HepG2 (cell line): ENCODE measurements around the gene VKORC1. TPM values are rescaled to one million over a fixed set of nuclear protein-coding genes. Genes with fewer than 3 reads are reported as not detected.

Experiments used
- ATAC-seq: fragments of 200-7000 bp; cut with Tn5 transposase; 3 replicates; pipeline ENCODE4 v1.9.1; 2020; ENCODE audit warnings: mild to moderate bottlenecking, moderate library complexity
- BruUV-seq: library from RNA; stranded (reverse); fragments of 400-500 nt; replicated peaks from 2 replicates; lab custom pipeline; 2021; lab: Mats Ljungman, UMichigan
- CTCF ChIA-PET: fragments of 300-600 bp; formaldehyde crosslinking; extraction: SDS; loops from one replicate; lab custom pipeline; 2021; ENCODE audit warnings: low total read pairs, inconsistent platforms, low intra/inter-chr PET ratio; lab: Yijun Ruan, JAX
- POLR2A ChIA-PET: fragments of 350-600 bp; sonication (Branson Sonifier 250); formaldehyde crosslinking; loops from one replicate; lab custom pipeline; 2020; ENCODE audit warnings: antibody characterized with exemption, inconsistent platforms; lab: Yijun Ruan, JAX
- DNase-seq: peaks from one replicate; pipeline ENCODE4 v3.0.0-alpha.2; 2015; ENCODE audit warnings: low spot score
- FAIRE-seq: peaks from 3 replicates; lab custom pipeline; 2011; peaks lifted over from hg19 to GRCh38; lab: Jason Lieb, UNC
- H2AFZ ChIP-seq: one replicate; pipeline ENCODE4 v1.6.1; 2011; ENCODE audit warnings: low read length, inconsistent platforms
- H3K27ac ChIP-seq: fragments of 300-600 bp; 3 replicates; pipeline ENCODE4 v1.8.0; 2011; ENCODE audit warnings: mixed run types, mild to moderate bottlenecking, mixed read lengths, low read length, inconsistent platforms; ENCODE audit not compliant: insufficient read depth; ENCODE audit errors: extremely low read length
- H3K27me3 ChIP-seq, 2 experiments: fragments of 200-600 bp in 1 of 2; 2 replicates in 1 of 2; 3 replicates in 1 of 2; pipeline versions ENCODE4 v1.6.0 to v1.8.0; 2011; ENCODE audit warnings: low read length in 2 of 2, mild to moderate bottlenecking in 2 of 2, moderate library complexity in 2 of 2, inconsistent platforms in 1 of 2; ENCODE audit not compliant: insufficient read depth in 2 of 2, control insufficient read depth in 1 of 2
- H3K36me3 ChIP-seq, 2 experiments: fragments of 200-600 bp in 1 of 2; replicated peaks in 1 of 2; 2 replicates in 1 of 2; 3 replicates in 1 of 2; pipeline versions ENCODE4 v1.5.1 to v1.8.0; 2011; ENCODE audit warnings: low read length in 2 of 2, inconsistent platforms in 1 of 2; ENCODE audit not compliant: insufficient read depth in 2 of 2, control insufficient read depth in 1 of 2
- H3K4me1 ChIP-seq: 2 replicates; pipeline ENCODE4 v1.5.1; 2012; ENCODE audit warnings: low read length, inconsistent platforms; ENCODE audit not compliant: insufficient read depth
- H3K4me2 ChIP-seq: 2 replicates; pipeline ENCODE4 v1.6.0; 2011; ENCODE audit warnings: low read depth, low read length, inconsistent platforms
- H3K4me3 ChIP-seq, 3 experiments: fragments of 200-600 bp in 1 of 3; sonication (generic), shearing (Covaris generic) in 1 of 3; replicated peaks in 1 of 3; 2 replicates each; pipeline ENCODE4 v1.5.1; 2011 to 2016; ENCODE audit warnings: low read length in 3 of 3, inconsistent platforms in 2 of 3, low read depth in 2 of 3, mild to moderate bottlenecking in 2 of 3, control low read depth in 1 of 3, mixed read lengths in 1 of 3; ENCODE audit not compliant: insufficient read depth in 1 of 3
- H3K79me2 ChIP-seq: one replicate; pipeline ENCODE4 v1.6.1; 2011; ENCODE audit warnings: low read length, inconsistent platforms; ENCODE audit not compliant: insufficient read depth
- H3K9ac ChIP-seq: 2 replicates; pipeline ENCODE4 v1.6.0; 2011; ENCODE audit warnings: mild to moderate bottlenecking, low read depth, low read length, inconsistent platforms; ENCODE audit not compliant: insufficient read depth
- H3K9me3 ChIP-seq: 2 replicates; pipeline ENCODE4 v1.5.1; 2012; ENCODE audit warnings: mild to moderate bottlenecking, low read length
- H4K20me1 ChIP-seq: 2 replicates; pipeline ENCODE4 v1.6.0; 2011; ENCODE audit warnings: inconsistent platforms, mild to moderate bottlenecking, low read length, moderate library complexity; ENCODE audit not compliant: insufficient read depth
- CSRNP1 ChIP-seq: sonication (generic); formaldehyde crosslinking; IDR thresholded peaks from 2 replicates; pipeline ENCODE4 v1.8.1; 2023; ENCODE audit warnings: mild to moderate bottlenecking, missing genetic modification reagents
- ERF ChIP-seq: IDR thresholded peaks from 2 replicates; pipeline ENCODE4 v1.6.1; 2018; ENCODE audit warnings: missing biosample characterization, missing genetic modification reagents
- NCOA5 ChIP-seq: sonication (generic); formaldehyde crosslinking; IDR thresholded peaks from 2 replicates; pipeline ENCODE4 v1.4.0; 2020; ENCODE audit warnings: missing genetic modification reagents
- NFE2L2 ChIP-seq: fragments of 150-350 bp; IDR thresholded peaks from 2 replicates; pipeline ENCODE4 v1.6.1; 2014; ENCODE audit warnings: low read length
- NFRKB ChIP-seq: fragments of 450-650 bp; IDR thresholded peaks from 2 replicates; pipeline ENCODE4 v1.6.1; 2017
- RFXANK ChIP-seq: IDR thresholded peaks from 2 replicates; pipeline ENCODE4 v1.6.1; 2016
- SAP130 ChIP-seq: IDR thresholded peaks from 2 replicates; pipeline ENCODE4 v1.6.1; 2016; ENCODE audit warnings: low read depth
- TARDBP ChIP-seq: sonication (generic); formaldehyde crosslinking; IDR thresholded peaks from 2 replicates; pipeline ENCODE4 v1.8.0; 2022; ENCODE audit warnings: mild to moderate bottlenecking, missing genetic modification reagents
- TFAP4 ChIP-seq: sonication (generic); IDR thresholded peaks from 2 replicates; pipeline ENCODE4 v1.6.1; 2016; ENCODE audit warnings: low read depth, borderline replicate concordance
- TSC22D2 ChIP-seq: sonication (generic); formaldehyde crosslinking; IDR thresholded peaks from 2 replicates; pipeline ENCODE4 v1.5.1; 2020; ENCODE audit warnings: missing genetic modification reagents, mild to moderate bottlenecking, borderline replicate concordance
- ZFP36 ChIP-seq: fragments of 150-350 bp; IDR thresholded peaks from 2 replicates; pipeline ENCODE4 v1.6.1; 2018; ENCODE audit warnings: borderline replicate concordance, low read length, low read depth; ENCODE audit not compliant: partially characterized antibody
- ZFX ChIP-seq: sonication (generic); formaldehyde crosslinking; IDR thresholded peaks from 2 replicates; pipeline ENCODE4 v1.4.0; 2020; ENCODE audit warnings: mild to moderate bottlenecking, low read depth, missing genetic modification reagents, moderate library complexity
- ZNF180 ChIP-seq: sonication (generic); formaldehyde crosslinking; IDR thresholded peaks from 2 replicates; pipeline ENCODE4 v1.4.0; 2020; ENCODE audit warnings: low read depth, missing genetic modification reagents, borderline replicate concordance
- ZNF234 ChIP-seq: sonication (generic); formaldehyde crosslinking; conservative IDR thresholded peaks from 2 replicates; pipeline ENCODE4 v1.5.1; 2020; ENCODE audit warnings: mild to moderate bottlenecking, missing genetic modification reagents
- ZNF3 ChIP-seq: IDR thresholded peaks from 2 replicates; pipeline ENCODE4 v1.7.0; 2017; ENCODE audit warnings: inconsistent platforms
- ZNF674 ChIP-seq: sonication (generic); formaldehyde crosslinking; IDR thresholded peaks from 2 replicates; pipeline ENCODE4 v1.5.0; 2020; ENCODE audit warnings: low read depth, mild to moderate bottlenecking, missing genetic modification reagents
- ZNF776 ChIP-seq: sonication (generic); formaldehyde crosslinking; IDR thresholded peaks from 2 replicates; pipeline ENCODE4 v1.4.0; 2020; ENCODE audit warnings: mild to moderate bottlenecking, missing genetic modification reagents
- ZNF790 ChIP-seq: sonication (generic); formaldehyde crosslinking; IDR thresholded peaks from 2 replicates; pipeline ENCODE4 v1.8.0; 2022; ENCODE audit warnings: missing genetic modification reagents, mild to moderate bottlenecking, borderline replicate concordance
- WGBS: methylation state at CpG from one replicate; pipeline ENCODE4 v1.1.6; 2017; ENCODE audit warnings: low lambda C conversion rate; 5-methylcytosine and 5-hydroxymethylcytosine counted together
- in situ Hi-C: cut with HindIII; loops from 2 replicates; pipeline ENCODE4 v1.10.0; 2017; ENCODE audit warnings: low pct_unique_long_range_greater_than_20kb; ENCODE audit not compliant: extremely low pct_ligation_motif_present
- intact Hi-C: fragments of 100-400 bp; cut with micrococcal nuclease; formaldehyde crosslinking; loops from one replicate; pipeline ENCODE4 v1.10.0; 2022; ENCODE audit not compliant: unreplicated experiment
- polyA plus RNA-seq, 8 experiments: library from polyadenylated mRNA; depleted of rRNA in 3 of 8; stranded (reverse) in 7 of 8; unstranded in 1 of 8; fragments of >200 nt; fragmentation: Illumina TruSeq in 4 of 8; extraction: Trizol in 4 of 8; gene quantifications; 2 replicates each; pipeline versions ENCODE4 v1.2.1 to v1.2.3, GENCODE V29; 2011 to 2016; ENCODE audit warnings: low read depth in 4 of 8, missing spikeins in 1 of 8, mixed read lengths in 1 of 8; ENCODE audit not compliant: insufficient read depth in 1 of 8
- total RNA-seq, 5 experiments: library from RNA; depleted of rRNA; stranded (reverse); fragments of >200 nt; fragmentation: Illumina TruSeq; extraction: Trizol; gene quantifications; 2 replicates each; pipeline ENCODE4 v1.2.3, GENCODE V29; 2016; ENCODE audit warnings: low read depth in 1 of 5
- TF ChIP-seq, protein P1 (sequence below): sonication (generic); formaldehyde crosslinking; conservative IDR thresholded peaks from 2 replicates; pipeline ENCODE4 v1.8.0; 2022; ENCODE audit warnings: missing genetic modification reagents
- TF ChIP-seq, protein P2 (sequence below): sonication (generic); formaldehyde crosslinking; IDR thresholded peaks from 2 replicates; pipeline ENCODE4 v1.5.0; 2020; ENCODE audit warnings: mild to moderate bottlenecking, missing genetic modification reagents

Gene VKORC1
- total and polyA plus RNA-seq, 2 of the 13 experiments (the other 11 are each of a cell fraction or from before 2014, with no cell fraction given) = 141 to 615 TPM

DNA sequence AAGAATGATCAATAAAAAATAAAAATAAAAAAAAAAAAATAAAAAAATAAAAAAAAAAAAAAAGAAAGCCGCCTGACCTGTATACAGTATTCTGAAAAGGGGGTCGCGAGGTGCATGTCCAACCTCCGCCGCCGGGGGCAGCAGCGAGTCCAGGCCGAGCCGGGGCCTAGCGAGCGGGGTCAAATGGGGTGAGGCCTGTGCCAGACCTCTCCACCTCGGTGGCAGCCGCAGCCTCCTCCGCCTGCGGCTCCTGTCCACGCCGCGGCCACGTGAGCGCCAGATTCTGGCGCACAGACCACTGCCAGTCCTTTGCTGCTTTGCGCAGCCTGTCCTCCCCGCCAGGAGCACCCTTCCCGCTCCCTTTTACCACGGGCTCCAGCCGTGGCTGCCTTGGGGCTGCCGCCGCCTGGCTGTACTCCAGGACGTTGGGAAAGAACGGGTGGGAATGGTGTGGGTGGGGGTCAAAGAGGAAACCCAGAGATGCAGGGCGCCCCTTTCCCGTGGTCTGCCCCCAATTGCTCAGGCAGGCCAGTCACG lies 11.1 kb upstream of the VKORC1 start:
- Histone ChIP-seq H3K4me1 (peaks cover 48% of the 10 kb centered on the region), H3K36me3 (peaks cover 10 to 13% of the 10 kb centered on the region in 2 experiments), H3K9me3 (no peaks in the 10 kb centered on the region), H3K4me3 (peak overlapping the region; percentile 36 to 60 (median 58); a peak in 5 of 6 replicates), H3K27ac (peak overlapping the region; percentile 81), H3K27me3 (no peaks in the 10 kb centered on the region), H3K9ac (peak overlapping the region; percentile 60), H4K20me1 (no peaks in the 10 kb centered on the region), H3K4me2 (peak overlapping the region; percentile 78), H2AFZ (no peak overlapping the region), H3K79me2 (peaks cover 12% of the 10 kb centered on the region)
- FAIRE-seq = peak; percentile 21
- intact Hi-C loops = loop anchor here (2.0 to 5.0 kb wide), 2 partner anchors 37 to 52 kb away; no protein-coding TSS in a partner anchor
- ChIA-PET CTCF (interaction anchor here (1.4 kb wide), 1 partner anchor 37 kb away, joined by 9 read pairs; no protein-coding TSS in a partner anchor), POLR2A (no interaction called here)
- DNase-seq = peak; percentile 79
- peak; percentile 80 for ATAC-seq
- BruUV-seq = no TSS peak
- 2% methylated on average over 22 of the region's 33 CpGs for WGBS
- in situ Hi-C loops = no loop called here
- TF ChIP-seq NFE2L2 (no peak), TFAP4 (peak; percentile 54; the same call in 1 of the 2 replicates), ZFX (CRISPR knock-in tag) (peak; percentile 96), NFRKB (no peak), ZNF3 (CRISPR knock-in tag) (no peak), SAP130 (CRISPR knock-in tag) (peak; percentile 97), CSRNP1 (CRISPR knock-in tag) (peak; percentile 98), ERF (CRISPR knock-in tag) (peak; percentile 99), TSC22D2 (peak; percentile 88; the same call in 1 of the 2 replicates), ZNF180 (CRISPR knock-in tag) (peak; percentile 39; the same call in 1 of the 2 replicates), ZNF674 (CRISPR knock-in tag) (0 out of 2 replicates have a peak, but pooled peaks have one; percentile 68), ZNF234 (CRISPR knock-in tag) (peak; percentile 49; the same call in 1 of the 2 replicates), ZNF776 (CRISPR knock-in tag) (peak; percentile 97), ZNF790 (CRISPR knock-in tag) (peak; percentile 95), TARDBP (CRISPR knock-in tag) (peak; percentile 98), ZFP36 (no peak), NCOA5 (CRISPR knock-in tag) (no peak; the same call in 1 of the 2 replicates), RFXANK (CRISPR knock-in tag) (peak; percentile 90; the same call in 1 of the 2 replicates)
- TF ChIP-seq, protein P1, sequence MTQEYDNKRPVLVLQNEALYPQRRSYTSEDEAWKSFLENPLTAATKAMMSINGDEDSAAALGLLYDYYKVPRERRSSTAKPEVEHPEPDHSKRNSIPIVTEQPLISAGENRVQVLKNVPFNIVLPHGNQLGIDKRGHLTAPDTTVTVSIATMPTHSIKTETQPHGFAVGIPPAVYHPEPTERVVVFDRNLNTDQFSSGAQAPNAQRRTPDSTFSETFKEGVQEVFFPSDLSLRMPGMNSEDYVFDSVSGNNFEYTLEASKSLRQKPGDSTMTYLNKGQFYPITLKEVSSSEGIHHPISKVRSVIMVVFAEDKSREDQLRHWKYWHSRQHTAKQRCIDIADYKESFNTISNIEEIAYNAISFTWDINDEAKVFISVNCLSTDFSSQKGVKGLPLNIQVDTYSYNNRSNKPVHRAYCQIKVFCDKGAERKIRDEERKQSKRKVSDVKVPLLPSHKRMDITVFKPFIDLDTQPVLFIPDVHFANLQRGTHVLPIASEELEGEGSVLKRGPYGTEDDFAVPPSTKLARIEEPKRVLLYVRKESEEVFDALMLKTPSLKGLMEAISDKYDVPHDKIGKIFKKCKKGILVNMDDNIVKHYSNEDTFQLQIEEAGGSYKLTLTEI (CRISPR knock-in tag) = no peak
- TF ChIP-seq, protein P2, sequence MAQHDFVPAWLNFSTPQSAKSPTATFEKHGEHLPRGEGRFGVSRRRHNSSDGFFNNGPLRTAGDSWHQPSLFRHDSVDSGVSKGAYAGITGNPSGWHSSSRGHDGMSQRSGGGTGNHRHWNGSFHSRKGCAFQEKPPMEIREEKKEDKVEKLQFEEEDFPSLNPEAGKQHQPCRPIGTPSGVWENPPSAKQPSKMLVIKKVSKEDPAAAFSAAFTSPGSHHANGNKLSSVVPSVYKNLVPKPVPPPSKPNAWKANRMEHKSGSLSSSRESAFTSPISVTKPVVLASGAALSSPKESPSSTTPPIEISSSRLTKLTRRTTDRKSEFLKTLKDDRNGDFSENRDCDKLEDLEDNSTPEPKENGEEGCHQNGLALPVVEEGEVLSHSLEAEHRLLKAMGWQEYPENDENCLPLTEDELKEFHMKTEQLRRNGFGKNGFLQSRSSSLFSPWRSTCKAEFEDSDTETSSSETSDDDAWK (CRISPR knock-in tag) = no peak
